ENCODE measurements around the gene KLHL22.

Gene KLHL22

GRCh38 chr22:20440637-20441591, 54.7 kb downstream of the KLHL22 start:
- no peak overlapping the region for H3K9ac ChIP-seq
- peaks cover 43% of the 10 kb centered on the region for H3K27me3 ChIP-seq
- H3K4me3 ChIP-seq, result no peak overlapping the region
- no peak for TF ChIP-seq Cebpa-rat (IDR thresholded peaks at IDR 0.05)
- peaks cover 60% of the 10 kb centered on the region for H4K20me1 ChIP-seq
- no peaks in the 10 kb centered on the region for H3K9me3 ChIP-seq
- peak overlapping the region; percentile 5; the same call in 1 of the 2 replicates for H3K4me2 ChIP-seq
- H3K36me3 ChIP-seq, result peaks cover 35% of the 10 kb centered on the region
- H3K4me1 ChIP-seq, result peaks cover 38% of the 10 kb centered on the region
- no peak overlapping the region for H3K27ac ChIP-seq

GRCh38 chr22:20439928-20440575, 55.5 kb downstream of the KLHL22 start:
- no peak overlapping the region for H3K4me2 ChIP-seq

GRCh38 chr22:20439556-20439927, 56.1 kb downstream of the KLHL22 start:
- Histone ChIP-seq H3K4me3 (no peak overlapping the region), H3K9me3 (no peaks in the 10 kb centered on the region), H4K20me1 (peaks cover 72% of the 10 kb centered on the region), H3K9ac (no peak overlapping the region), H3K27me3 (peaks cover 57% of the 10 kb centered on the region), H3K4me1 (peaks cover 39% of the 10 kb centered on the region), H3K36me3 (peaks cover 21% of the 10 kb centered on the region), H3K27ac (no peak overlapping the region), H3K4me2 (no peak overlapping the region)
- TF ChIP-seq Cebpa-rat (IDR thresholded peaks at IDR 0.05), result no peak

More at GRCh38 chr22:20439928-20440575, 55.5 kb downstream of the KLHL22 start:
- Histone ChIP-seq H3K27ac (no peak overlapping the region), H3K36me3 (peaks cover 26% of the 10 kb centered on the region), H3K9ac (no peak overlapping the region), H3K4me3 (no peak overlapping the region), H4K20me1 (peaks cover 68% of the 10 kb centered on the region), H3K4me1 (peaks cover 39% of the 10 kb centered on the region), H3K9me3 (no peaks in the 10 kb centered on the region), H3K27me3 (peaks cover 51% of the 10 kb centered on the region)
- no peak for TF ChIP-seq Cebpa-rat (IDR thresholded peaks at IDR 0.05)

GRCh38 chr22:20438678-20439492, 56.7 kb downstream of the KLHL22 start:
- no peak for TF ChIP-seq Cebpa-rat (IDR thresholded peaks at IDR 0.05)
- H3K27ac ChIP-seq, result no peak overlapping the region
- peaks cover 77% of the 10 kb centered on the region for H4K20me1 ChIP-seq
- H3K4me3 ChIP-seq, result no peak overlapping the region
- H3K36me3 ChIP-seq, result peaks cover 15% of the 10 kb centered on the region
- peaks cover 63% of the 10 kb centered on the region for H3K27me3 ChIP-seq
- H3K9me3 ChIP-seq, result no peaks in the 10 kb centered on the region
- H3K4me2 ChIP-seq, result no peak overlapping the region
- peaks cover 39% of the 10 kb centered on the region for H3K4me1 ChIP-seq
- no peak overlapping the region for H3K9ac ChIP-seq

- Histone ChIP-seq H3K4me3 (peak overlapping the region; percentile 64; the same call in 1 of the 2 replicates), H3K9me3 (no peaks in the 10 kb centered on the region)
These were observed 57.2 kb downstream of the KLHL22 start for GRCh38 chr22:20438427-20438677.

GRCh38 chr22:20437613-20438426, 57.8 kb downstream of the KLHL22 start, which contains the start of gene SCARF2:
Gene SCARF2 (minus strand): TSS chr22:20437825. CDS start chr22:20437754, 71 bp downstream.
- peak within 1 kb of the TSS; percentile 90 for H3K4me2 ChIP-seq
- peaks cover 85% of the 10 kb centered on the region for H4K20me1 ChIP-seq
- no peak within 1 kb of the TSS for H3K27ac ChIP-seq
- peak within 1 kb of the TSS; percentile 64 for H3K4me3 ChIP-seq
- no peak for TF ChIP-seq Cebpa-rat (IDR thresholded peaks at IDR 0.05)
- H3K27me3 ChIP-seq, result peaks cover 74% of the 10 kb centered on the region
- peaks cover 13% of the 10 kb centered on the region for H3K36me3 ChIP-seq
- no peaks in the 10 kb centered on the region for H3K9me3 ChIP-seq
- H3K4me1 ChIP-seq, result peaks cover 42% of the 10 kb centered on the region
- no peak within 1 kb of the TSS for H3K9ac ChIP-seq

More at GRCh38 chr22:20438427-20438677, 57.2 kb downstream of the KLHL22 start:
- peaks cover 68% of the 10 kb centered on the region for H3K27me3 ChIP-seq
- no peak overlapping the region for H3K9ac ChIP-seq
- peaks cover 13% of the 10 kb centered on the region for H3K36me3 ChIP-seq
- H3K4me2 ChIP-seq, result peak overlapping the region; percentile 90
- H3K4me1 ChIP-seq, result peaks cover 39% of the 10 kb centered on the region
- H4K20me1 ChIP-seq, result peaks cover 83% of the 10 kb centered on the region
- TF ChIP-seq Cebpa-rat (IDR thresholded peaks at IDR 0.05), result no peak
- no peak overlapping the region for H3K27ac ChIP-seq

GRCh38 chr22:20436768-20437612, 58.6 kb downstream of the KLHL22 start:
- Histone ChIP-seq H3K4me2 (peak overlapping the region; percentile 90), H3K27ac (no peak overlapping the region), H3K27me3 (peaks cover 82% of the 10 kb centered on the region), H3K36me3 (peaks cover 5% of the 10 kb centered on the region), H3K4me3 (peak overlapping the region; percentile 64), H3K9ac (no peak overlapping the region), H3K4me1 (peaks cover 50% of the 10 kb centered on the region), H3K9me3 (no peaks in the 10 kb centered on the region), H4K20me1 (peaks cover 85% of the 10 kb centered on the region)
- TF ChIP-seq Cebpa-rat (IDR thresholded peaks at IDR 0.05), result no peak

GRCh38 chr22:20436307-20436767, 59.3 kb downstream of the KLHL22 start:
- no peak overlapping the region for H3K9ac ChIP-seq
- H4K20me1 ChIP-seq, result peaks cover 79% of the 10 kb centered on the region
- H3K27me3 ChIP-seq, result peaks cover 88% of the 10 kb centered on the region
- H3K9me3 ChIP-seq, result no peaks in the 10 kb centered on the region; the same call in 1 of the 2 replicates
- H3K4me1 ChIP-seq, result peaks cover 47% of the 10 kb centered on the region
- H3K36me3 ChIP-seq, result no peaks in the 10 kb centered on the region; the same call in 1 of the 2 replicates
- peak overlapping the region; percentile 90 for H3K4me2 ChIP-seq
- H3K27ac ChIP-seq, result no peak overlapping the region
- no peak for TF ChIP-seq Cebpa-rat (IDR thresholded peaks at IDR 0.05)
- H3K4me3 ChIP-seq, result peak overlapping the region; percentile 64

All from BLaER1 (cell line).